ENCODE data around the gene ZNF575.

ZNF575 gene, protein sequence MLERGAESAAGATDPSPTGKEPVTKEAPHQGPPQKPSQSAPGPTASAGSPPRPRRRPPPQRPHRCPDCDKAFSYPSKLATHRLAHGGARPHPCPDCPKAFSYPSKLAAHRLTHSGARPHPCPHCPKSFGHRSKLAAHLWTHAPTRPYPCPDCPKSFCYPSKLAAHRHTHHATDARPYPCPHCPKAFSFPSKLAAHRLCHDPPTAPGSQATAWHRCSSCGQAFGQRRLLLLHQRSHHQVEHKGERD

GRCh38 chr19:43532962-43533545 is at the start of gene ZNF575:
ZNF575 (plus strand) TSS chr19:43533188; CDS start chr19:43534423, 1,235 bp downstream.
- DNase-seq: peak; percentile 88 to 91

- DNase-seq: no peak
Observed at GRCh38 chr19:43483281-43483680, 49.7 kb upstream of the ZNF575 start.

GRCh38 chr19:43485951-43486350 is 47.0 kb upstream of the ZNF575 start:
- DNase-seq: no peak

GRCh38 chr19:43486412-43486811 is 46.6 kb upstream of the ZNF575 start:
- DNase-seq: no peak

DNA sequence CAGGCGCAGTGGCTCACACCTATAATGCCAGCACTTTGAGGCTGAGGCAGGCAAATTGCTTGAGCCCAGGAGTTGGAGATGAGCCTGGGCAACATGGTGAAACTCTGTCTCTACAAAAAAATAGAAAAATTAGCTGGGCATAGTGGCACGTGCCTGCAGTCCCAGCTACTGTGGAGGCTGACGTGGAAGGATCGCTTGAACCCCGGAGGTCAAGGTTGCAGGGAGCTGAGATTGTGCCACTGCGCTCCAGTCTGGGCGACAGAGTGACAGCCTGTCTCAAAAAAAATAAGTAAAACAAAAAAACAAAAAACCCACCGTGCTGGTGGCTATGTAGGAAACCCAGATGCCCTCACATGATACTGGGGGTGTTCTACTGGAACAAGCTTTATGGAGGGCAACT is 44.8 kb upstream of the ZNF575 start:
- no peak for DNase-seq

- DNase-seq: no peak
Observed at GRCh38 chr19:43489310-43489709, 43.7 kb upstream of the ZNF575 start.

DNA sequence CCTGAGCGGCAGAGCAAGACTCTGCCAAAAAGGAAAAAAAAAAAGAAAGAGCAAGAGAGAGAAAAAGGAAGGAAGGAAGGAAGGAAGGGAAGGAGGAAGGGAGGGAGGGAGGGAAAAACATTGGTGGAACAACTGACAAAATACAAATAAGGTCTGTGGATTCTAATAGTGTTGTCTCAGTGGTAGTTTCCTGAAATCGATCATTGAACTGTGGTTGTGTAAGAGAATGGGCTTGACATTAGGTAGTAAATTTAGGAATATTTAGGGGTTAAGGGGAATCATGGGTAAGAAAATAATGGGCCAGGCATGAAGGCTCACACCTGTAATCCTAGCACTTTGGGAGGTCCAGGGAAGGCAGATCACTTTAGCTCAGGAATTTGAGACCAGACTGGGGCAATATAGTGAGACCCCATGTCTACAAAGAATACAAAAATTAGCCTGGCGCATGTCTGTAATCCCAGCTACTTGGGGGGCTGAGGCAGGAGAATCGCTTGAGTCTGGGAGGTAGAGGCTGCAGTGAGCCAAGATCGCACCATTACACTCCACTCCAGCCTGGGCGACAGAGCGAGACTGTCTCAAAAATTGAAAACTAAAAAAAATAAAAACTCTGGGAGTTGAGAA is 42.9 kb upstream of the ZNF575 start:
- no peak for DNase-seq

- DNase-seq: no peak
Observed at GRCh38 chr19:43490759-43491158, 42.2 kb upstream of the ZNF575 start.

- no peak for DNase-seq
Observed at GRCh38 chr19:43495082-43495481, 37.9 kb upstream of the ZNF575 start.

GRCh38 chr19:43496960-43497359 is 36.0 kb upstream of the ZNF575 start:
- no peak for DNase-seq

GRCh38 chr19:43498233-43498842 is 34.6 kb upstream of the ZNF575 start:
- DNase-seq: no peak

DNA sequence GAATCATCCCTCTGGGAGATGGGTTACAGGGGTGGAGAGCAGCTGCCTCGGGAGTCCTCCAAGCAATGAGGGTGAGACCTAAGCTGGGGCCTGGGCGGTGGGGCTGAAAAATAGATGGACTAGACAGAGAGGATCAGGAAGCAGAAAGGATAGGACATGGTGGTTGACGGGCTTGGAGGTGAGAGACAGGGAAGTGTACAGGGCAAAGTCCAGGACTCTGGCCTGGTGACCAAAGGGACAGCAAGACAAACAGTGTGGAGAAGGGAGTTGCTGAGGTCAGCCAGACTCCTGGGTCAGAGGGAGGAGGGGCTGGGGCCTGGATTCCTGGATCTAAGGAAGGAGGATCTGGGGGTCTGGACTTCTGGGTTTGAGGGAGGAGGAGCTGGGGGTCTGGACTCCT is 33.9 kb upstream of the ZNF575 start:
- DNase-seq: no peak

DNA sequence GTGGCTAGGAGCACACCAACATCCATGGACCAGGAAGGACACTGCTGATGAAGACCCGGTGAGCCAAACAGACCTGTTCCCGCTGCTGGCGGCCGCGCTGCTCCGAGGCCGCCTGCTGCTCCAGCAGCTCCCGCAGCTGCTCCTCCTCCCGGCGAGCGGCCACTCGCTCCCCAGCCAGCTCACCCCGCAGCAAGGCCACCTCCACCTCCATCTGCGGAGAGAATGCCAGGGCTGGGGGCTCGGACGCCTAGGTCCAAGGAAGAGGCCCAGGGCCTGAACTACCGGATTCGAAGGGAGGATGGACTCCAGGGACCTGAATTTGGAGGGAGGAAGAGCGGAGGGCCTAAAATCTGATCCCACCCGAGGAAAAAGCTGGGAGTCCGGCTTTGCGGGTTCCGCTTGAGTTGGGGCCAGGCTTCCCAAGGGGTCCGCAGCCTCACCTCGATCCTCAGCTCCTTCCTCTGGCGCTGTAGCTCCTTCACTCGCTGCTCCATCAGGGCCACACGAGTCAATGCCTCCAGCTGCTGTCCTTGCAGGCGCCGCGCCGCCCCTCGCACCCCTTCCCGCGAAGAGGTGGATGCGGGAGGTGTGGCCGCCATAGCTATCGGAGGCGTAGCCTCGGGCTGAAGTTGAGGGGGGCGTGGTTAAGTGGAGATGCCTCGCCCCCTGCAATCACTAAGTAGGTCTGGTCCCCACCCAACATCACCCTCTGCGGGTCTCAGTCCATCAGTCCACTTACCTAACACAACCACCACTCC is 31.1 kb upstream of the ZNF575 start:
- DNase-seq: no peak

GRCh38 chr19:43502419-43502976 is 30.5 kb upstream of the ZNF575 start:
- DNase-seq: no peak

GRCh38 chr19:43503501-43504425 is 29.2 kb upstream of the ZNF575 start:
- DNase-seq: peak; percentile 81 to 85

GRCh38 chr19:43504426-43505185 is 28.4 kb upstream of the ZNF575 start, which contains the start of gene PHLDB3:
PHLDB3 (minus strand) TSS chr19:43504746; CDS start chr19:43504118, 628 bp downstream.
- DNase-seq: peak; percentile 46 to 65

- DNase-seq: no peak
Observed at GRCh38 chr19:43505186-43505456, 27.9 kb upstream of the ZNF575 start.

GRCh38 chr19:43505941-43506340 is 27.0 kb upstream of the ZNF575 start:
- DNase-seq: no peak

GRCh38 chr19:43506629-43507028 is 26.4 kb upstream of the ZNF575 start:
- DNase-seq: no peak

- no peak for DNase-seq
Observed at GRCh38 chr19:43507880-43508279, 25.1 kb upstream of the ZNF575 start.

DNA sequence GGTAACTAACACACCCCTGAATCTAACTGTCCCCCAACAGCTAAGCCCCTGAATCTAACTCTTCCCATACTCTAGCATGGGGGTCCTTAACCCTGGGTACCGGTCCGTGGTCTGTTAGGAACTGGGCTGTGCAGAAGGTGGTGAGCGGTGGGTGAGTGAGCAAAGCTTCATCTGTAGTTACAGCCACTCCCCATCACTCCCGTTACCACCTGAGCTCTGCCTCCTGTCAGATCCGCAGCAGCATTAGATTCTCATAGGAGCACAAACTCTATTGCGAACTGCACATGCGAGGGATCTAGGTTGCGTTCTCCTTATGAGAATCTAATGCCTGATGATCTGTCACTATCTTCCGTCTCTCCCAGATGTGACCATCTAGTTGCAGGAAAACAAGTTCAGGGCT is 22.3 kb upstream of the ZNF575 start:
- DNase-seq: no peak

All from NCI-H2081 (cell line).